DLD1 (cell line): Measurements from ENCODE around the gene LCLAT1.
"Not testable (repeated sequence)": the region's sequence is repeated elsewhere in the genome, so short reads cannot be mapped to it uniquely, and the experiment has no call there.

Experiments
- in situ Hi-C: cut with HindIII; loops from 2 replicates; pipeline ENCODE4 v1.10.0; 2017; ENCODE audit warnings: low sequenced_read_pairs

Gene LCLAT1

DNA sequence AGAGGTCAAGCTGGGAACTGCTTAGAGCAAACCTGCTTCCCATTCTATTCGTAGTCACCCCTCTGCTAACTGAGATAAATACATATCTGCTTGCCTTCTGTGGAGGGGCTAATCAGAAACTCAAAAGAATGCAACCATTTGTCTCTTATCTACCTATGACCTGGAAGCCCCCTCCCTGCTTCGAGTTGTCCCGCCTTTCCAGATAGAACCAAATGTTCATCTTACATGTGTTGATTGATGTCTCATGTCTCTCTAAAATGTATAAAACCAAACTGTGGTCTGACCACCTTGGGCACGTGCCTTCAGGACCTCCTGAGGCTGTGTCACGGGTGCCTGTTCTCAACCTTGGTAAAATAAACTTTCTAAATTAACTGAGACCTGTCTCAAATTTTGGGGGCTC is 66.6 kb downstream of the LCLAT1 start:
- in situ Hi-C loops, result not testable (repeated sequence)

DNA sequence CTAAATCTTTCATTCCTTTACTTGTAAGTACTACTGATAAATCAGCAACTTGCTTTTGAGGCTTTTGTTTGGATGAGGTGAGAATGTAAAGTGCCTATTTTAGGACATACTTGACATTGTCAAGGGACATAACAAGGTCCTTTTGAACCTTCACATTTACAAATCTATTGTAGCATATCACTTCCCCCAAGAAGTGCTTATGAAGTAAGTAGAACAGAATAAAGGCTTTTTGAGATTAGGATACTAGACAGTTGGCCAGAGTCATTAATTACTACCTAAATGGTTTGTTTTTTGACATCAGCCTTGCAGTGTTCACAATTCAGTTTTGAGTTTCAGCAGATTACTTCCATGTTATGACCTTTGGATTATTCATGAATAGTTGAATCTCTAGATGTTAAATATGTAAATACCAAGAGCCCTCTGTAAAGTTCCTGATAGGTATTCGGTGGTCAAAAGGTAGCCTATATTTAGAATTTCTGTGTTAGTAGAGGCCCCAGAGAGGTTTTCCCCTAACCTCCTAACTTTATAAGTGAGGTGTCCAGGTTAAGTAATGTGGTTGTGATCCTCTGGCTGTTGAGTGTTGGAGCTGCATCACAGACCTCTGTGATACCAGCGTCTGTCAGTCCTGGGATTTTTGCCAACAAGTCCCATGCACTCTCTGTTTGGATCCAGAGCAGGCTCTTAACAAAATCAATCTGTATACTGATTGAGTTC is 67.2 kb downstream of the LCLAT1 start:
- in situ Hi-C loops, result no loop called here

DNA sequence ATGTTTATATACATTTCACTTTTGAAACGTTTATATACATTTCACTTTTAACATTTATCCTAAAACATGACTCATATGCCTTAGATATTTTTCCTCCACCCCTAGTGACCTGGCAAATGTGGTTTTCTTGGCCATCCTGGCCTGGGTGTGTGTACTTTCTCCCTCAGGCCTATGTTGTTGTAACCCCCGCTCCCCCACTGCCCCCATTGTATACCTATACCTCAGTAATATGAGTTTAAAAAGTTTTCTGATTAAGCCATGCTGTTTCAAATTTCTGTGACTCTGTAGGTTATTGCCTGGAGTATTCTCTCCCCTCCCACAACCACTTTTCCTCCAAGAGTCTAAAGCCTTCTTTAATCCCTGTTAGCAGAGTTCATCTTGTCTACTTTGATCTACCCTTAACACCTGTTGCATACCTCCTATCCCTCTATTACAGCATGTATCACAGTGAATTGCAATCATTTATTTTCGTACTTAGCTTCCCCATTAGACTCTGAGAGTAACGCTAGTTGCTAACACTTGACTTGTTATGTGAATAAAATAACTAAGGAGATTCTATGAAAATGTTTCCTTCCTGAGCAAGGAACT is 67.9 kb downstream of the LCLAT1 start:
- in situ Hi-C loops, result no loop called here

DNA sequence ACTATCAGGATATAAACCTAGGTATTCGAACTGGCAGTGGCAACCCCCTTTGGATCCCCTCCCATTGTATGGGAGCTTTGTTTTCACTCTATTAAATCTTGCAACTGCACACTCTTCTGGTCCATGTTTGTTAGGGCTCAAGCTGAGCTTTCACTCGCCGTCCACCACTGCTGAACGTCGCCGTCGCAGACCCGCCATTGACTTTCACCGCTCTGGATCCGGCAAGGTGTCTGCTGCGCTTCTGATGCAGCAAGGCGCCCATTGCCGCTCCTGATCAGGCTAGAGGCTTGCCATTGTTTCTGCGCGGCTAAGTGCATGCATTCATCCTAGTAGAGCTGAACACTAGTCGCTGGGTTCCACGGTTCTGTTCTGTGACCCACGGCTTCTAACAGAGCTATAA is 69.1 kb downstream of the LCLAT1 start:
- in situ Hi-C loops, result no loop called here

DNA sequence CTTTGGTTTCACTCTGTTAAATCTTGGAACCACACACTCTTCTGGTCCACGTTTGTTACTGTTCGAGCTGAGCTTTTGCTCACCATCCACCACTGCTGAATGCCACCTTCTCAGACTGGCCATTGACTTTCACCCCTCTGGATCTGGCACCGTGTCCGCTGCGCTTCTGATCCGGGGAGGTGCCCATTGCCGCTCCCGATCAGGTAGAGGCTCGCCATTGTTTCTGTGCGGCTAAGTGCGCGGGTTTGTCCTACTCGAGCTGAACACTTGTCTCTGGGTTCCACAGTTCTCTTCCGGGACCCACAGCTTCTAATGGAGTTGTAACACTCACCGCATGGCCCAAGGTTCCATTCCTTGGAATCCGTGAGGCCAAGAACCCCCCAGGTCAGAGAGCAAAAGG is 72.8 kb downstream of the LCLAT1 start:
- in situ Hi-C loops, result no loop called here

DNA sequence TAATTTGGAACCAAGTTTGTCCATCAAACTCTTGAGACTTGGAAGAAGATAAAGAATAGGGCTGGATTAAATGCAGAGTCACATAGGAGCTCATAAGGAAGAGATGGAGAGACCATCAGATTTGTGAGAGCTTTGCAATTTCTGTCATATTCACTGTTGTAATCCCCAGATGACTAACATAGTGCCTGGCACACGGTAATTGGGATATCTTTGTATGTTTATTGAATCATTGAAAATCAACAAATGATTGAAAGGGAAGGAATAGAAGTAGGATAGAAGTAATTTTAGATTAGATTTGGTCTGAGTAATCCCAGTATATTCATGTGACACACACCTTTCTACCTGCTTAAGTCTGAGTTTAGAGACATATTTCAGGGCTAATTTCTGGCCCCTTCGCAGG is 75.4 kb downstream of the LCLAT1 start:
- in situ Hi-C loops, result no loop called here

DNA sequence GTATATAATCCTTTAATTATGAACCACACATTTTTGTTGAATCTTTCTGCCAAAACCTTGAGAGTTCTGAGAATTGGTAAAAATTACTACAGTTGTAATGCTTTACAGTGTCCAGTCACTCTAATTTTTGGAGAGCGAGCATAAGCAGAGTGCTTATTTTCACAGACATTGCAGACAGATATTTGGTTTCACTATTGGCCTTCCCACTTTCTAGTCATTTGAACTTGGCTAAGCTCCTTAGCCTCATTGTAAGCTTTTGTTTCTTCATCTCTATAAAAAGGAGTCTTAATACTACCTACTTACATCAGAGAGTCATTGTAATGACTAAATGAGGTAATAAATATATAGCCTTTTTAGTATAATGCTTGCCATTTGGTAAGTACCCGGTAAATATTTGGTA is 80.4 kb downstream of the LCLAT1 start:
- in situ Hi-C loops, result no loop called here

DNA sequence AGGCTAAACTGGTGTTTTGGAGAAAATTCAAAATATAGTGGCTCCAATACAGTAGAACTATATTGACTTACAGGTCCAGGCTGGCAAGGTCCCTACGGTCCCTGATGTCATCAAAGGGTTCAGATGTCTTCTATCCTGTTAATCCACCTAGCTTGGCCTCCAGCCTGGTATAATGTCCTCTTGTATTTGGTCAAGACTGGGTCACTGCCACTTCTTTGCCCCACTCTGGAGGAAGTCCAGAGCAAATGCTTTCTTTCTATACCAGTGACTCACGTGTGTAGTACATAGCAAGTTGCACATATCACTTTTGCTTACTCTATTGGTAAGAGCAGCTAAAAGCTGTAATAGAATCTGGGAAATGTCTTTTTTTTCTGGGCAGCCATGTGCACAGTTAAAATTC is 80.8 kb downstream of the LCLAT1 start:
- in situ Hi-C loops, result no loop called here

DNA sequence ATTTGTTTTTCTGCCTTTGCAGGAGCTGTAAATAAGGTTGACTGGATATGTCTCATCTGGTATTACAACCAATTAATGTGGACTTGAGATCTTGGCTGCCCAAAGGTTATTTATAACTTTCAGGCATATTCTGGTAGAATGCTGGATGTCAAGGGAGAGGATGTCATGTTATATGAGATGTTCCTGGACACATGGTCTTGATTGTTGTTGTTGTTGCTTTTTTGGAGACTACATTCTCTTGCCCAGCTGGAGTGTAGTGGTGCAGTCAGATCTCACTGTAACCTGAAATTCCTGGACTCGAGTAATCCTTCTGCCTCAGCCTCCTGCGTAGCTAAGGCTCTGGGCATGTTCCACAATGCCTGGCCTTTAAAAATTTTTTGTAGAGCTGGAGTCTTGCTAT is 83.3 kb downstream of the LCLAT1 start:
- in situ Hi-C loops, result no loop called here

DNA sequence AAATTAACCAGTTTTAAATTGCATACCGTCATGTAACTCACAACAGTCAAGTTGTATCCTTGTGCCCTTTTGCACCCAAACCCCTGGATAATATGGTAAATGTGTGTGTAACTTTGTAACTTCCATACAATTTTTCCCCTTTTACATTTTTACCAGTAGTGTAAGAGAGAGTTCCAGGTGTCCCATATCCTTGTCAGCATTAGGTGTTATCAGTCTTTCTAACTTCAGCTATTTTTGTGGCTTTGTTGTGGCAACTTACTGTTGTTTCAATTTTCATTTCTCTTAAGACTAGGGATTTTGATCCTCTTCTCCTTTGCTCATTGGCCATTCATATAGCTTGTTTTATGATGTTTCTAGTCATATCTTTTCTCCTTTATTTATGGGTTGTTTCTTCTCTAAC is 94.6 kb downstream of the LCLAT1 start:
- in situ Hi-C loops, result no loop called here

DNA sequence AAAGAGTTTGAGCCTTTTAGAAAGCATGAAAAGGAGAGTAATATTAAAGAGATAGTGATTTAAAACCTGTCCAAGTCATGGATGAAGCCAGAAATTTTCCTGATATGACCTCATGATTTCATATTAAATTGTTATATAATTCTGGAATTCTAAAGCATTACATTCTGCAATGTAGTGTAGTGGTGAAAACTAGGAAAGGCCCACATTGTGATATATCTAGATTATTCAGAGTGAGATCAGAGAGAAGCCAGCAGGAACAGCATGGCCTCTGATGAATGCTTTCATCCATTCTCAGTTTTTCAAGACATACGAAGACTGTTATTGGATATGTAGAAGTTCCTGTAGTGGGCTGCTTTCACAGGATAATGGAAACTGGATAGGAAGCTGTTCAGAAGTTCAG is 98.8 kb downstream of the LCLAT1 start:
- in situ Hi-C loops, result no loop called here

DNA sequence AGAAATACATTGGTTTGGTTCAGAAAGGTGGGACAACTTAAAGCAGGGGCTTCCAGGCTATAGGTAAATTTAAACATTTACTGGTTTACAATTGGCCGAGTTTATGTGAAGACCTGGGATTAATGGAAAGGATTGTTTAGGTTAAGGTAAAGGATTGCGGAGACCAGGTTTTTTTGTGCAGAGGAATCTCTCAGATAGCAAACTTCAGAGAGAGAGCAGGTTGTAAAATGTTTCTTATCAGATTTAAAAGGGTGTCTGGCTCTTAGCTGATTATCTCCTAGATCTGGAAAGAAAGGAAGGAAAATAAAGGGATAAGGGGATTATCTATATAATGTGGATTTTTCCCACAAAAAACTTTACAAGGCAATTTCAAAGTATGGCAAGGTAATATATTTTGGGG is 101.3 kb downstream of the LCLAT1 start:
- in situ Hi-C loops, result no loop called here

DNA sequence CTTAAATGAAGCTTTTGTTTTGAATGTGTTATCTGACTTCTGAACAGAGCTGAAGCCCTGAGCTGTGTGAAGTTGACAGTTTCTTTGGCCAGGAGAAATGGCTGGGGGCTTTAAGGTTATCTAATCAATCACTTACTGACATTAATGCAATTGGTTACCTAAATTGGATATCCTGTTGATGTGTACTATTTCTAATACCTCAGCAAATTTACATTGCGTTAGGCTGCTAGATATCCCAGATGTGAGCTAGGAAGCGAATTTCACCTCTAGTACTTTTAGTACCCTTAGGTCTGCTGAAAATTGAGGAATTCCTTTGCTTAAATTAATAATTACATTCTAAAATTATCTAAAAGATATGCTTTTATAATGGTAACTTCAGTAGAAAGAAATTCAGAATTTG is 102.0 kb downstream of the LCLAT1 start:
- in situ Hi-C loops, result no loop called here

DNA sequence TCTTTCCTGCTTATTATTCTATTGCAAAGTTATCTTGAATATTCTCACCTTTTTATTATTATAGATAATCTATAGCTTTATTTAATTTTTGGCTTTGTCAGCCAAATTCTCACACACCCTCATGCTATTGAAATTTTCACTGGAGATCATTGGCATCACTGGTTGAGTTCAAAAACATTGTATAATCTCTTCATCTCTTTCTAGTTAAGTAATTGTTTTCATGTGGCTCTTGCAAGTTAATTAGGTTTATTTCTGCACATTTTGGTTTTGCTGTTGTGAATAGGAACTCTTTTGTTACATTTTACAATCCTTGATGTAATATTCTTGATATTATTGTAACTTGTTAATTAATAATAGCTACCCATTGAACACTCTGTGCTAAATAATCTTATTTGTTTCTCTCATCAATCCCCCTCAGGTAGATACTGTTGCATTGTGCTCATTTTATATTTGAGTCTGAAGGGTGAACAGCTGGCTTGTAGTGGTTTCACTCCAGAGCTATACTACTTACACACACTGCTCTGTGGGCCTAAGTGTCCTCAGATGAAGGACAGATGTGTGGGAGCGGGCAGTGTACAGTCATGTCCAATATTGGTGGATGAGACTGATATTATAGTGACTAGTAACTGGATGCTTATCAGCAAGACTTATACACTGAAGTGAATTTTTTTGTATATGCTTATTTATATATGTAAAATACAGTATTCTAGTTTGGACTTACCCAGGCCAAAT is 112.7 kb downstream of the LCLAT1 start:
- in situ Hi-C loops, result no loop called here

DNA sequence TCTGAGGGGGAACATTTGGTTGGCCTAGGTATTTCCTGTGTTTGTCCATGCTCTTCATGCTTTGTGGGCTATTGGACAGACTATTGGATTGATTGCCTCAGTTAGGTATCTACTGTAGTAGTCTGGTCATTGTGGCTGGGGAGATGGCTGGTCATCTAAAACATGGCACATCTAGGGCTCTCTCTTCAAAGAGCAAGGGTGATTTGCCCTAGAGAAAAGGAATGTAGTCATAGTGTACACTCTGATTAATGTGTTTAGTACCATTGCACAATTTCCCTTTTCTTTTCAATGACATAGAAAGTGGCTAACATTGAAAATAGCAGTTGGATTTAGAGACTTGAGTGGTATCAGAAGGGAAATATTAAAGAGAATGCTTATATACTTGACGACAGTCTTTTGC is 114.3 kb downstream of the LCLAT1 start:
- in situ Hi-C loops, result no loop called here

DNA sequence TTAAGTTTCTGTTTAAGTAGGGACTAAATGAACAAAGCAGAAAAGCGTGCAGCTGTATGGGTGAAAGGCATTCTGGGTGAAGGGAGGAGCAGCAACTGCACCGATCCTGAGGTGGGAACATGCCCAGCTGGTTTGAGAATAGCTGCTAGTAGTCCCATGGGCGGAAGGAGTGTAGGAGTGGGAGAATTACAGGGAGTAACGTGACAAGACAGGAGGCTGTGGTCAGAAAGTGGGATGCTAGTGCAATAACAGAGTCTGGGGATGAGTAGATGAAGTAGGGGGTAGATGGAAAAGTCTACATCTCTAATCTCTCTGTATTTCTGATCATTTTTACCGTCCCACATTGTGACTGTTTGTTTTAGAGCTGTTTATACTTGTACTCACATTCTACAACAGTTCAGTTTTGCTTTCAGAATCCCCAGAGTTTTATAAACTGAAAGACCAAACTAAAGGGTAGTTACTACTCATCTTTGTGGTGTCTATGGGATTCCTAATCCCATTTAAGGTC is 118.9 kb downstream of the LCLAT1 start:
- in situ Hi-C loops, result no loop called here

DNA sequence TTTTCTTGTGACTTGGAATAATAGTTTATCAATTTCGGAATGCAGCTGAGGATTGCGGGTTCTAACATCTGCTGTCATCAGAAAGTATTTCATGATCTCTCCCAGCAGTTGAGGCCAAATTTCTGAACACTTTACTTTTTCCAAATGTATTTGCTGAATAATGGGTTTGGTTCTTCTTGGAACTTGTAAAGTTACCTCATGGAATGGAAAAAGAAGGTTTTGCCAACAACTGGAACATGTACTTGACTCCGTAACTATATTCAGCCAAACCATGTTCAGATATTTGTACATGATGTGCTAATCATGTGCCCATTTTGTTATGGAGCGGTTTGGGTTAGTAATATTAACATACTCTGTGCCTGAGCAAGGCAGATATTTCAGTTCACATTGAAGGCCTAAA is 119.6 kb downstream of the LCLAT1 start:
- in situ Hi-C loops, result no loop called here

DNA sequence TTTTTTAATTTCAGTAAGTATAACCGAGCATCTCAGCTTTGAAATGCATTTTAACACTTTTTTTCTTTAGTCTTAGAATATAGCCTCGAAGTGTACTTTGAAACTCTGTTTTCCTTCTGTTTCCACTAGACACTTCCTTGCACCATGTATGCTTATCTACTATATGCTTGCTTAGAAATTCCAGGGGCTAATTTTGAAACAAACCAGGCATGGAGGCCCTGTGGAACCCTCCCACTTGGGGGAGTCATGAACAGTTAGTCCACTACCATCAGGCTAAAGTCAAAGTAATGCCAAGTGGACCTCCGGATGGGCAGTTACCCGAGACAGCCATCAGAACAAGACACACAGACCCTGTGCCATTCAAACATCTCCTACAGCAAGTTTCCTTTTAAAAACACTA is 120.3 kb downstream of the LCLAT1 start:
- in situ Hi-C loops, result no loop called here

DNA sequence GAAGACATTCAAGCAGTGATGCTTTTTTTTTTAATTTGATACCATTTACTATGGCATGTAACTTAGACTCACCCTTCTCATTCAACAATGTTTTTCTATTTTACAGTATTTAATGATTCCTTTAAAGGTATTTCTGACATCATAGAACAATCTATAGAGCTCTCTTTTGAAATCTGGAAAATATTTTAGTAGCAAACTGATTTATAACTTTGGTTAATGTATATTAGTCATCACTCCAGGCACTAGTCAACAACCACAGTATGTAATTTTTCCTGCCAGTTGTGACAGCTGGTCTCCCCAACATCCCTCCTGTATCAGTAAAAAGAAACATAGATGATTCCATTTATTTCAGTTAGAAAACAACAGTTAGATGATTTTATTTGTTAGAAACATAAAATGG is 122.9 kb downstream of the LCLAT1 start:
- in situ Hi-C loops, result no loop called here

DNA sequence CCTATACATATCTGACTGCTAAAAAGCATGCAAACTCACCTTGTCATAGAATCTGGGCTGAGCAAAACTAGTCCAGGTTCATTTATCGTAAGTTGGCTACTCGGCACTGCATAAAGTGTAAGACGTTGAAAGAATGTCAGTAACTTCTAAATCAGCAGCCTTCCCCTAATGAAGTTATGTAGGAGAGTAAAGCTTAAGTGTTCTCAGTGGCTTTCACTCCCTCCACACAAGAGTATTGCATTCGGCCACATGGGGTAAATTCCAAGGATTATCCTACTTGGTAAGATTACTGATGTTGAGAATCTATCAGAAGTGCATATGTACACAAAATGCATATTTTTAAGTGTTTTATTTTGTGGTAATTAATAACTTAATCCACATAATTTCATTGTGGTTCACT is 130.1 kb downstream of the LCLAT1 start:
- in situ Hi-C loops, result no loop called here

DNA sequence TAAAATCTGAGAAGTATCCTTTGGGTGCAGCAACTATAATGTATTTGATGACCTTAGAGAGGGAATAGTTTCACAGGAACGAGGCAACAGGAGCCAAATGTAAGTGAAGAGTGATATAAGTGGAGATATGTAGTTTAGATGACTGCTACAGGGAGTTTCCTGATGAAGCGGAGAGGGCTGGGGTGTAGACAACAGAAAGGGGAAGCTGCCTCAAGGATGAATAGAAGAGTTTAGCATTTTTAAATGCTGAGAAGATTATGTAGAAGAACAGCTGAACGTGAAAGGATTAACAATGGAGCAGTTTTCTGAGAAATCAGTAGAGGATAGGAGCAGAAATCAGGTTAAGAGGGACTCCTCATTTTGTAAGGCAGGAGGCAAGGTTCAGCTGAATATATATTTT is 133.3 kb downstream of the LCLAT1 start:
- in situ Hi-C loops, result no loop called here

DNA sequence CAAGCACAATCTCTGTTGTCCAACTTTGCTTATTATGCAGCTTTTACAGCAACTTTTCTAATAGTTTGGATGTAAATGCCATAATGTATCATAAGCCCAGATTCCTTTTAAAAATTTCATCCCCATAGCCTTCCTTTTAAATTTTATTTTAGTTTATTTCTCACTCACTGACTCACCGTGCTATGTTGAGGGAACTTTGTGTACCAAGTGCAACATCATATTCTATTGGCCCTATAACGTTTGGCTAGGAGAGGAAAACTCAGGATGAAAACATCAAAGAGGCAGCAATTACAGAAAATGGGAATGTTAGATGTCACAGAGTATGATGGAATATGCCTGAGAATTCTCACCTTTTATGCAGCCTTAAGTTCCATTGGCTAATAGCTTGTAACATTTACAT is 135.5 kb downstream of the LCLAT1 start:
- in situ Hi-C loops, result no loop called here
